WTC11 (cell line): ENCODE results near the gene WIZ.

ENCODE experiments used
- CBFB ChIP-seq: sonication (generic); formaldehyde crosslinking; IDR thresholded peaks from 2 replicates; pipeline ENCODE4 v1.8.1; 2022; ENCODE audit warnings: mild to moderate bottlenecking, low read depth, missing genetic modification reagents
- CTCF ChIP-seq: fragments of 200-600 bp; IDR thresholded peaks from 2 replicates; pipeline ENCODE4 v1.8.0; 2022; ENCODE audit warnings: antibody characterized with exemption
- ETV6 ChIP-seq: sonication (generic); formaldehyde crosslinking; IDR thresholded peaks from 2 replicates; pipeline ENCODE4 v1.8.1; 2022; ENCODE audit warnings: mild to moderate bottlenecking, missing genetic modification reagents
- HMGXB4 ChIP-seq: sonication (generic); formaldehyde crosslinking; IDR thresholded peaks from 2 replicates; pipeline ENCODE4 v1.8.1; 2023; ENCODE audit warnings: mild to moderate bottlenecking, moderate library complexity, missing genetic modification reagents
- MAX ChIP-seq: sonication (generic); formaldehyde crosslinking; IDR thresholded peaks from 2 replicates; pipeline ENCODE4 v1.8.0; 2022; ENCODE audit warnings: mild to moderate bottlenecking, missing genetic modification reagents
- MYBL2 ChIP-seq: sonication (generic); formaldehyde crosslinking; IDR thresholded peaks from 2 replicates; pipeline ENCODE4 v1.8.1; 2023; ENCODE audit warnings: mild to moderate bottlenecking, moderate library complexity, missing genetic modification reagents
- NR2C2 ChIP-seq: sonication (generic); formaldehyde crosslinking; IDR thresholded peaks from 2 replicates; pipeline ENCODE4 v1.8.0; 2022; ENCODE audit warnings: mild to moderate bottlenecking, missing genetic modification reagents
- RELA ChIP-seq: sonication (generic); formaldehyde crosslinking; IDR thresholded peaks from 2 replicates; pipeline ENCODE4 v1.8.1; 2022; ENCODE audit warnings: missing genetic modification reagents, mild to moderate bottlenecking, borderline replicate concordance
- USF2 ChIP-seq: sonication (generic); formaldehyde crosslinking; IDR thresholded peaks from 2 replicates; pipeline ENCODE4 v1.8.1; 2023; ENCODE audit warnings: mild to moderate bottlenecking, missing genetic modification reagents, moderate library complexity
- ZNF232 ChIP-seq: sonication (generic); formaldehyde crosslinking; IDR thresholded peaks from 2 replicates; pipeline ENCODE4 v1.8.0; 2022; ENCODE audit warnings: mild to moderate bottlenecking, missing genetic modification reagents
- ZNF671 ChIP-seq: fragments of 250-450 bp; sonication (Bioruptor Pico); IDR thresholded peaks from 2 replicates; pipeline ENCODE4 v1.8.0; 2021; ENCODE audit warnings: mild to moderate bottlenecking

GRCh38 chr19:15442142-15442920 is 7.4 kb downstream of the WIZ start:
- no peak for TF ChIP-seq HMGXB4
- TF ChIP-seq MAX (CRISPR knock-in tag), result no peak
- TF ChIP-seq ZNF232 (CRISPR knock-in tag), result no peak
- TF ChIP-seq CTCF, result no peak
- no peak for TF ChIP-seq USF2 (CRISPR knock-in tag)
- no peak for TF ChIP-seq ETV6 (CRISPR knock-in tag)
- no peak for TF ChIP-seq ZNF671 (CRISPR knock-in tag)
- TF ChIP-seq RELA (CRISPR knock-in tag), result no peak
- no peak for TF ChIP-seq MYBL2 (CRISPR knock-in tag)
- TF ChIP-seq NR2C2 (CRISPR knock-in tag), result no peak
- no peak for TF ChIP-seq CBFB (CRISPR knock-in tag)
